GM20431 (cell line): Measurements from ENCODE around the gene TEX36.
"Not testable (repeated sequence)": the region's sequence is repeated elsewhere in the genome, so short reads cannot be mapped to it uniquely, and the experiment has no call there.

Experiments used
- in situ Hi-C: fragments of 300-500 bp; cut with MseI, MboI; formaldehyde crosslinking; loops from one replicate; pipeline ENCODE4 v1.15.0; 2020; ENCODE audit warnings: low sequenced_read_pairs; ENCODE audit not compliant: unreplicated experiment

The TEX36 gene

GRCh38 chr10:125637496-125637895 is 45.5 kb downstream of the TEX36 start:
- in situ Hi-C loops: no loop called here

- in situ Hi-C loops: no loop called here
Observed at GRCh38 chr10:125634606-125635005, 48.4 kb downstream of the TEX36 start.

GRCh38 chr10:125633517-125633999 is 49.4 kb downstream of the TEX36 start:
- in situ Hi-C loops: no loop called here

GRCh38 chr10:125631806-125632205 is 51.2 kb downstream of the TEX36 start:
- in situ Hi-C loops: no loop called here

GRCh38 chr10:125629758-125630376 is 53.1 kb downstream of the TEX36 start:
- in situ Hi-C loops: no loop called here

- in situ Hi-C loops: no loop called here
Observed at GRCh38 chr10:125628104-125629049, 54.6 kb downstream of the TEX36 start.

- in situ Hi-C loops: no loop called here
Observed at GRCh38 chr10:125627646-125628045, 55.3 kb downstream of the TEX36 start.

- in situ Hi-C loops: no loop called here
Observed at GRCh38 chr10:125626671-125627070, 56.3 kb downstream of the TEX36 start.

- in situ Hi-C loops: no loop called here
Observed at GRCh38 chr10:125625586-125625985, 57.4 kb downstream of the TEX36 start.

- in situ Hi-C loops: no loop called here
Observed at GRCh38 chr10:125624800-125625199, 58.2 kb downstream of the TEX36 start.

GRCh38 chr10:125621052-125621451 is 61.9 kb downstream of the TEX36 start:
- in situ Hi-C loops: no loop called here

- in situ Hi-C loops: no loop called here
Observed at GRCh38 chr10:125620401-125620800, 62.6 kb downstream of the TEX36 start.

- in situ Hi-C loops: not testable (repeated sequence)
Observed at GRCh38 chr10:125613062-125613461, 69.9 kb downstream of the TEX36 start.

- in situ Hi-C loops: no loop called here
Observed at GRCh38 chr10:125611756-125612155, 71.2 kb downstream of the TEX36 start.

GRCh38 chr10:125611216-125611615 is 71.7 kb downstream of the TEX36 start:
- in situ Hi-C loops: no loop called here

GRCh38 chr10:125609859-125610258 is 73.1 kb downstream of the TEX36 start:
- in situ Hi-C loops: no loop called here

GRCh38 chr10:125608474-125608873 is 74.5 kb downstream of the TEX36 start:
- in situ Hi-C loops: no loop called here

- in situ Hi-C loops: no loop called here
Observed at GRCh38 chr10:125607689-125608290, 75.2 kb downstream of the TEX36 start.

- in situ Hi-C loops: no loop called here
Observed at GRCh38 chr10:125606414-125607010, 76.5 kb downstream of the TEX36 start.
